SIG-M5 treated with dmso at 0.1 percent for 504 hours (cell line): ENCODE data around the gene KRT80.

Experiments
- DNase-seq: peaks from one replicate; lab custom pipeline; 2025; ENCODE audit not compliant: unreplicated experiment; lab: John Stamatoyannopoulos, UW

Gene KRT80

DNA sequence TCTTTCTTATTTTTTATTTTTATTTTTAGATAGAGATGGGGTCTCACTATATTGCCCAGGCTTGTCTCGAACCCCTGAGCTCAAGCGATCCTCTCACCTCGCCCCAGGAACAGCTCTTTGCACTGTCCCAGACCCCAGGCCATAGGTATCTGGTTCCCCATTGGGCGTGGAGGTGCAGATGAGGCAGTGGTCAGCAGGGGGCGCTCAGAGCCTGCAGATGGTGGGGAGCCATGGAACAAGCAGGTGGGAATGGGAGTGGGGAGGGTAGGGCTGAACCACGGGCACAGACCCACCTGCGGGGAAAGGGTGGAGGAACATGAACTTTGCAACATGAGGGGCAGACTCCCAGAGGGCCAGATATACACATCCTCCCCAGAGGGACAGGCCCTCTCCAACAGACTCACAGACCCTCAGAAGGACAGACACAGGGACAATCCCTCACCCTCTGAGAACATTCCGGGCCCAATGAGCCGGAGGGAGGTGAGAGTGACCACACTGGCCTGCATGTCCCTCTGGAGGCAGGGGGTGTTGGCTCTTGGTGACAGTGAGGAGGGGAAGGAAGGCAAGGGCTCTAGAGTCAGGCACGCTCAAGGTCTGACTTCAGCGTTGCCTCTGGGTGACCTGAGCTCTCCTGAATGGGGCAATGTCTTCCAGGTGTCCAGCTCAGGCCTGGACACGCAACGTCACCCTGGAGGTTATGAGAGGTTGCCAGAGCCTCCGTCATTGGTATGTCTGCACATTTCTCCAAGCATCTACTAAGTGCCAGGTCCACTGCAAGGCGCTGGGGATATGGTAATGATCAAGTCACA lies 34.9 kb downstream of the KRT80 start:
- peak; percentile 49 for DNase-seq

DNA sequence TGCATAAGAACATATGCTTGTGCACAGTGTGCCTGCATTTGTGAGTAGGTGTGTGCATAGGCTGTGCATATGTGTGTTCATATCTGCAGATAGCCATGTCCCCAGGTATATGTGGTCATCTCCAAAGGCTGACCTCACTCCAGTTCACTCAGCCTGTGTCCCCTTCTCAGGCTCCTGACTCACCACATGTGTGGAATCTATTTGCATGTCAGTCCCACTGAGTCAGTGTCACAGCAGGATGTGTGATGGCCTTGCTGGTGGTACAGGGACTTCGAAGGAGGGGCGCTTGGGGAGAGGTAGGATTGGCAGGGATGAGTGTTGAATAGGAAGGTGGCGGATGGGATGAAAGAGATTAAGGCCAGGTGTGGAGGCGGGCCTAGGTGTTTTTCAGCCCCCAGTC lies 35.5 kb downstream of the KRT80 start:
- DNase-seq = no peak

DNA sequence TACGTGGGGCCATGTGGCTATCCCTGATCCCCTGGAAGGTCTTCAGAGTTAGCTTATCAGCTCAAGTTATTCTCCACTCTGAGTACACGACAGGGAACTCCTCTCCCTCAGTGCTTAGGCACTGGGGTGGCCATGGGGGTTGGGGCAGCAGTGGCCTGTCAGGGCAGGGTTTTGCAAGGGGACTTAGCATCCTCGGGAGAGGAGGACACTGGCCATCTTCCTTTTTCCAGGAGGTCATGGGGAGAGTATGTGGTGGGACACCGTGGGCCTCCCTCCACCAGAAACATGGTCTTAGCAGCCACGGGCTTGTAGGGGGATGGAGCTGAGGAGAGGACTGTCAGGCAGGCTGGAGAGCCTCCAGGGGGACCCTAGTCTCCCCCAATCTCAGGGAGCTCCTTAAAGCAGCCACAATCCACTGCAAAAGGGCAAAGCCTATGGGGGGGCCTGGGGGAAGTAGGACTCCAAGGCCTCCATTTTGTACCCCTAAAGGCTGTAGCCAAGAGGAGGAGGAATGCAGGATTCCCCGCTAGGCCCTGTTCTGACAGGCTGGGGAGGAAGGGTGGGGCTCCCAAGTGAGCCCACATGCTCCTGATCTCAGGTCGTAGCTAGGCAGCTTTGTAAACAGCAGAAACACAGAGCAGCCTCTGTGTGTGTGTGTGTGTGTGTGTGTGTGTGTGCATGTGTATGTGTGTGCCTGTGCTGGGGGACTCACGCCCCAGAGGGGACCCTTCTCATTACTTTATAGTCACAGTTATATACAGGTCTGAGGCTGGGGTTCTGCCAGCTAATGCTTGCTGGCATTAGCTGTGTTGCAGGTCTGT lies 36.6 kb downstream of the KRT80 start:
- no peak for DNase-seq

DNA sequence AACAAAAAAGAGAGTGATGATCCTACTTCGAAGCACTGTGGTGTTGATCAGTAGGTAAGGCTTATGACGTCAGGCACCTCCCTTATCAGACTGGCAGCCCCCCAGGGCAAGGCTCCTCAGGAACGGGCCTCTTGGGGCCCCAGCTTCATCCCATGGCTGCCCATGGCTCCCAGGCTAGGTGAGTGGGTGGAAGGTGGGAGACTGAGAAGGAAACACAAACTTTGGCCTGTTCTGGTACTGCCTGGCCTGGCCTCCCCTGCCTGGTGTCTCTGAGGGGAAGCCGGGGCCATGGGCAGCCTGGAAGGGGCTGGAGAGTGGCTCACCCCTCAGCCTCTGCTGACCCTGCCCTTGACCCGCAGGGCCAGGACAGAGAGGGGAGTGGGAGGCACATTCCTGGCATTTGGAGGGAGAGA lies 38.9 kb downstream of the KRT80 start:
- no peak for DNase-seq

DNA sequence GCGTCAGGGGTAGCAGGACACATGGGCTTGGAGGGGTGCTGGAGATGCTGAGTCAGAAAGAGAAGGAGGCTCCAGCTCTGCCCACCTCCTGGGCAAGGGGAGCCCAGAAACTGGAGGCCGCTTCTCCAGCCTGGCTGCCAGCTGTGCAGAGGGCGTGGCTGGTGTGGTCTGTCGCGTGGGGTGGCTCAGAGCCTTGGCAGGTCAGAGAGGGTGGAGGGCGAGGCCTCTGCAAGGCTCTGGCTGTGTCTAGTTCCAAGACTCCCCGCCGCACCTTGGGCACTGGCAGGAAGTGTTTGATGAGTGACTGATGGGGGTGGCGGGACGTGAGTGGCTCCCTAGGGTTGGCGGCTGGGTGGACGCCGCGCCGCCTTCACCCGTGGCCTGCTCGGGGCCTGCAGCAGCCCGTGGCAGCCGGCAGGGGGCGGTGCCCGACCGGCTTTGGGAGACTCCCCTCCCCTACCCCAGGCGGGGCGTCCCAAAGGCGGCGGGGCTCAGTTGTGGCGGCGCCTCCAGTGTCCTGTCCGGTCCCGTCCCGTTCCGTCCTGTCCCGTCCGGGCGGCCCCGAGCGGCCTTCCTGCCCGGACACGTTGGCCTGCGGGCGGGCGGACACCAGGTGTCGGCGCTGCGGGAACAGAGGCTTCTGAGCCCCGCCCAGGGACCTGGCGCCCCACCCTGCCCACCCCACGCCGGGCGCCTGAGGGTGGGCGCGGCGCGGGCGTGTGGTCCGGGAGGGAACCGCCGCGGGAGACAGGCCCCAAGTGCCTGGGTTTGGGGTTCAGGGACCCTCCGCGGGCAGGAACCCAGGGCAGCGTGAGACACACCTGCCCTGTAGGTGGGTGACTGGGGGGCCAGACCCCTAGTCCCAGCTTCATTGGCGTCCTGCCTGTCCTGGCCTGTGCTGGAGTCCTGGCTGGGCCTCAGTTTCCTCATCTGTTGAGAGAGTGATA lies 39.7 kb downstream of the KRT80 start:
- DNase-seq = peak; percentile 31

DNA sequence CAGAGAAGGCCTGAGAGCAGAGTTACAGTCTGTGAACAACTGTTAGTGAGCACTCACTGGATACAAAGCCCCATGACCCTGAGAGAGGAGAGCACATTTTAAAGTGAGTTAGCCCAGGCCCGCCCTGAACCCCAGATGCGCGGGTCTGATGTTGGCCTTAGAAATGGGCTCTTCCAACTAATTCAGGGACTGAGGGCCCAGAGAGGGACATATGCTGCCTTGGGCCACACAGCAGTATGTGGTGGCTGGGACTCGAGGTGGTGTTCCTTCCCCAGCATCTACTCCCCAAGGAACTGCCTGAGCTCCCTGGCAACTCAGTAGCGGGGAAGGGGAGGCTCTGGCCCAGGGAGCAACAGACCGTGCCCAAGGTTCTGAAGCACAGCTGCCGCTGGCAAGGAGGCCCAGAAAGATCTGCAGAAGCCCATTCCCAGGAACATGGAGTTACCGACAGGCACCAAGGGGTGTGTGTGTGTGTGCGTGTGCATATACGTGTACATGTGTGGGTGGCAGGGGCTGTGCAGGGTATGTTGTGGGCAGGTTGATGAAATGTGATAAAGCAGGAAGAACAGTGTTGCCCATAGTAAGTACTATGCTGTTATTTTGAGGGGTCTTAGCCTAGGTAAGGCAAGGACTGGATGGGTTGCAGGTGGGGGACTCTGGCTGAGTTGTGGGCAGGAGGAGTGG lies 40.5 kb downstream of the KRT80 start:
- no peak for DNase-seq

DNA sequence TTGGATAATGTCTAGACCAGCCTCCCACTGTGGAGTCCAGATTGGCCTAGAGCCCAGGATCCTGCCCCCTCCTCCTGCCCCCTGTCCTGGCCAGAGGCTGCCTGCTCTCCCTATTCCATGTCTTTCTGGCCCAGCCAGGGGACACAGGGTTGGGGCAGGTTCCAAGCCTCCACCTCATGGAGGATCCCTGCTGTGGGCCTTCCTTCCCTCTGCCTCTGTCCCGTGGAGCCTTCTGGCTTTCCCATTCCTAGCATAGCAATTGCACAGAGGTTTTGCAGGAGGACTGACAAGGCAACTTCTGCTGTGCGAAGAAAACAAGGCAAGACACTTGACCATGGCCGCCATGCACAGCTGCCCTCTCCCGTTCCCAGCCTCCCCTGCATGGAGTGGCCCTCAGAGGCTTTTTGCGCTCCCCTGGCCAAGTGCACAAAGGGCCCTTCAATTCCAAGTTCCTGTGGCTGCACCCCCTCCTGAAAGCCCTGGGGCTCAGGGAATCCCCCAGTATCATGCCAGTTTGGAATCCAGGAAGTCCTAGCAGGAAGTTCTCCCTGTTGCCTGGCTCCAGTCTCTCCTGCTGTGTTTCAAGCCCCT lies 42.1 kb downstream of the KRT80 start:
- DNase-seq = no peak

DNA sequence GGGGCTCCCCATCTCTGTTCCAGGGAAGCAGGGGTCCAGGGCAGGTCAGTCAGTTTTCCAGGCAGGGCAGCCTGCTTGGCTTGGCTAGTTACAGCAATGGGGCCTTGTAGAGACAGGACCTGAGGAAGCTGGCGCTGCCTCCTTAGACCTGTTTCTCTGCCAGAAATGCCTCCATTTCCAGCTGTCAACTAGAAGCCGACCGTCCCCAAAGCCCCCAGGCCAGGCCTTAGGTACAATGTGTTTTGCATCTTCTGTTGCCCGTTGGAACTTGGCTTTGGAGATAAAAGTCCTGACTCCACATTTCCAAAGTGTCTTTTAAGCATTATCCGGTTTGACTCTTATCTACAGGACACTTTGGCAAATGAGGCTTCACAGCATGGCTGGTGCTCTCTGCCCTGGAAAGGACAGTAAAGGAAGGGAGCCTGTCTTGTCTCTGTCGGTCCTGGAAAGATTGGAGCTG lies 42.6 kb downstream of the KRT80 start:
- no peak for DNase-seq

DNA sequence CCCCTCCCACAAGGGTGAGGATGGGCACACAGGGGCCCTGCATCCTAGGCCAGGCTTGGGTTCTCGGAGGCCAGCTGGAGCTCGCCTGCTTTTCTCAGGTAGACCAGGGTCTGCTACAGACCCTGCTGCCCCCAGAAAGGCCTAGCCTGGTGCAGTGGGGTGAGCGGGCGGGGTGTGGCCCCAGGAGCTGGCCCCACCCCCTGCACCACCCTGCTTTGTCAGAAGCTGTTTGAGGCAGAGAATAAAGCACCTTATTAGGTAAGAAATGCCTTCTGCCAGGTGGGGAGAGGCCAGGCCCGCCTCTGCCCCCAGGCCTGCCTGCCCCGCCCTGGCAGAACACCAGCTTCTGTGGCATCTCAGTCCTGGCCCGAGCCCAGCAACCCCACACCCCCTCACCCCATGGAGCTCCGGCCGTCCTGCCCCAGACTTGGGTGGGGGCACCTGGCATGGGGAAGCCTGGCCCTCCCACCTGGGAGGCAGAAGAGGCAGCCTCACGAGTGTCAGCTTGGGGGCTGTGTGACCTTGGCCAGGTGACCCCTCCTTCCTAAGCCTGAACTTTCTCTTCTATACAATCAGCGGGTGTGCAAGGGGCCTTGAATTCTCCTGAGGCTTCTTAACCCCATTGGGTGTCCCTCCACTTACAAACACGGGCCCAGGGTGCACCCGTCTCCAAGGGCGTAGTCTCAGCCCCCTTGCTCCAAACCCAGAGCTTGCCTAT lies 43.2 kb downstream of the KRT80 start:
- DNase-seq = peak; percentile 75

DNA sequence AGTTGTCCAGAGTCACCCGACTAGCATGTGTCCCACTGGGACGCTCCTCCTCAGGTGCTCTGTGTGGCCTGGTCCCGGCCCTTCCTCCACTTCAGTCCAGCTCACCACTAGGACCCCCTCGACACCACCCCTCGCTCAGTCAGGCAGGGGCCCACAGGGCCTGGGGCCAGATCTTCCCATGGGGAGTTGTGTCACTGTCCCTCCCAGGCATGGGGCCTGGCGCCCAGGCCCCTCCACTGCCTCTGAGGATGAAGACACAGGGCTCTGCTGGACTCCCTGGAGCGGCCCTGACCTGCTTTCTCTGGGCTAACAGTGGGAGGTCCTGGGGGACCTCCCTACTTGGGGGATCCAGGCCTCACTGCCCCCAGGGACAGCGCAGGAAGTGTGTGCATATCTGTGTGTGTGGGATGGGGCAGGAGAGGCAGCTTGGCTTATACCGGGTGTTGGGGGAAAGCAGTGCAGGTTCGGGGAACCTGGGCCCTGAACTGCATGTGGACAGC lies 43.8 kb downstream of the KRT80 start:
- DNase-seq = no peak

DNA sequence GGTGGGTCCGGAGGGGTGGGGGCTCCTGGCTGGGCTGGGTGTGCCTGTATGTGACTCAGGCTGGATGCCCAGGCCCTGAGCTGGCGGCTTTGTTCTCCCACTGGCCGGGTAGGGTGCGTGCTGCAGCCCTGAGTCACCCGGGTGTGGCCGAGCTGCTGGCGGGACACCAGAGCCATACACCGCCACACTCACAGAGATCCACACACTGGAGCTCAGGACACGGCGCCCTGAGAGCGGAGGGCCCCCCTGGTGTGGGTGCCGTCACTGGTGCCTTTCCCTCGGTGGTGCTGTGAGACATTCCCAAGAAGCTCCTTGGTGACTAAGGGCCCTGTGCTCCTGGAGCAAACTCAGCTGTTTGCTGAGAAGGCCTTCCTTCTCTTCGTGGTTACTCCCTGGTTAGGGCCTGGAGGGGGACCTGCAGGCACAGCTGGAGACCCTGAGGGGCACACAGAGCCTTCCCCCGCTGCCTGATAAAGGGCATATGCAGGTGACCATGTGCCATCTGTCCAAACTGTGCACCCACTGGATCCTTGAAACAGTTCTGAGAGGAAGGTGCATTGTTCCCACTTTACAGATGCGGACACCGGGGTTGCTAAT lies 44.3 kb downstream of the KRT80 start:
- peak; percentile 70 for DNase-seq

DNA sequence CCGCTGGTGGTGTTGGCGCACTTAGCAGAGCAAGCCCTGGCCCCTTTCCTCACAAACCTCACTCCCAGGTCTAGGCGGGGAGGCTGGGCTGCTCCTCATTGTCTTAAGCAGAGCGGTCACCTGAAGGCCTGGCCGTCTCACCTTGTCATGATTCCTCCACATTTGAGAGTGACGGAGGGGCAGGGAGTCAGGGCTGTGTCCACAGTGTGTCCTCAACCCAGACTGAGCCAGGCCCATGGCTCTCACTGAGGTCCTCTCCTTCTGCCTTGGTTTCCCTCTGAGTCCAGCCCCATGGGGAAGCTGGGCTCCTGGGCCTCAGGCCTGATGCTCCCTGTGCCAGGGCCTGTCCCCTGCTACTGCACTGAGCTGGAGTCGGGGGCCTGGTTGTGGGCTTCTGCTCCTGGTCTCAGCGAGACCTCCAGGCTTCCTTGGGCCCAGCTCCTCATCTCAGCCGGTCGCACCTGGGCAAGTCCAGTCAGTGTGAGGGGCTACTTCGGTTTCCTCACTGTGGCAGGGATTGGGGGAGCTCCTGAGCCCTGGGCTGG lies 44.9 kb downstream of the KRT80 start:
- no peak for DNase-seq

DNA sequence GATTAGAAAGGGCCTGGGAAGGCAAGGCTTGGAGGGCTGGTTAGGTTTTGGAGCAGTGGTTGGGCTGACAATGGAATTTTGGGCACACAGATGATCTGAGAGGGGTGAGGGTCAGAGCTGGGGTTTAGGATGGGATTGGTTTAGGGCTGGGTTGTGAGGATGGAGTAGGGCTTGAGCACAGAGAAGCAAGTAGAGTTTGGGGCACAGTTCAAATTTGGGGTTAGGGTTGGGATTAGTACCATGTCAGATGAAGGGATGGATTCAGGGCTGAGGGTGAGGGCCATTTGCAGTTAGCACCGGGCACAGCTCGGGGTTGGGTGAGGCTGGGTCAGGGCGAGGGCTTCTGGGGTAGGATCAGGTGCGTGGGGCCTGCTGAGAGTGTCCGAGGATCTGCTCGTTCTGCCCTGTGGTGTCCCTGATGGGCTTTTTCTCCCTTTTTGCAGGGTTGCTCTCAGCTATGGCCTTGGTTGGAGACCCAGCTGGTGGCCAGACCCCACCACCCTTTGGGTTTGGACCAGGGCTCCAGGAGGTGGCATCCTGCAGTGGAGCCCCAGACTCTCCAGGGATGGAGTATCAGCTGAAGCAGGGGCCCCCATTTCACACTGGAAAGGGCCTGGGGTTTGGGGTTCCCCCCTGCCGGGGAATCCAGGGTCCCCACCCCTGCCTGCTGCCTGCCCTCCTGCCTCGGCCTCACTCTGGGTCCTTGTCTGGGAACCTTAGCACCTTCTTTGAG lies 45.6 kb downstream of the KRT80 start:
- DNase-seq = no peak

DNA sequence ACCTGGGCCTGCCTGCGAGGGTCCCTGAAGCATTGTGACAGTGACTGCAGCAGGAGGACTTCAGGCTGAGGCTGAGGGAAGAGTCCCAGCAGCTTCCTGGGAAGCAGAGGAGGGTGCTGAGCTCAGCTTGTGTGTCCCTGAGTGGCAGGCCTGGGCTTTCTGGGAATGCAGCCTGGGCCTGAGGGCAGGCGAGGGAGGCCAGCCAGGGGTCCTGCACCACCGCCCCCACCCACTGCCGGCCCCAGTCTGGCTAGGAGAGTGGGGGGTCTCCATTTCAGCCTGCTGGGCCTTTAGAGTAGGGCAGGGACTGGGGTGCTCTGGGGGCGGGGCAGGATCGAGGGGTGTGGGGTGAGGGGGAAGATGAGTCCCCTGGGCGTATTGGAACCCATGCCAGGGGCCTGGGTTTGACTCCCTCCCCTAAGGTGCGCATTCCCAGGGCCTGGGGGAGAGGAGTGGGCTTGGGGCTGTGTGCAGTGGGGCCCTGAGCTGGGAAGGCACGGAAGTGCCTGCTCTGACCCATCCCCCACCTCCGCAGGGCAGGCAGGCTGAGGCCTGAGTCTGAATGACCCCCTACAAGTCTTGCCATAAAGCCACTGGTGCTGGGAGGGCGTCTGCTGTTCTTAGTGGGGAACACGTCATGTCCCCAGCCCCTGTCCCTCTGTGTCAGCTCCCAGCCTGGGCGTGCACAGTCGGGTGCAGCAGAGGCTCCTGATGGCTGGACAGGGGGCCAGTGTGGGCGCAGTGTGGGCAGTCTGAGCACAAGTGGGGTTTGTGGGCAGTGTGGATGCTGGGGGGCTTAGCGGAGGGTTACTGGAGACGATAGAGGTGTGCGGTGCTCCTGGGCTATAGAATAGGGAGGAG lies 46.4 kb downstream of the KRT80 start:
- no peak for DNase-seq

DNA sequence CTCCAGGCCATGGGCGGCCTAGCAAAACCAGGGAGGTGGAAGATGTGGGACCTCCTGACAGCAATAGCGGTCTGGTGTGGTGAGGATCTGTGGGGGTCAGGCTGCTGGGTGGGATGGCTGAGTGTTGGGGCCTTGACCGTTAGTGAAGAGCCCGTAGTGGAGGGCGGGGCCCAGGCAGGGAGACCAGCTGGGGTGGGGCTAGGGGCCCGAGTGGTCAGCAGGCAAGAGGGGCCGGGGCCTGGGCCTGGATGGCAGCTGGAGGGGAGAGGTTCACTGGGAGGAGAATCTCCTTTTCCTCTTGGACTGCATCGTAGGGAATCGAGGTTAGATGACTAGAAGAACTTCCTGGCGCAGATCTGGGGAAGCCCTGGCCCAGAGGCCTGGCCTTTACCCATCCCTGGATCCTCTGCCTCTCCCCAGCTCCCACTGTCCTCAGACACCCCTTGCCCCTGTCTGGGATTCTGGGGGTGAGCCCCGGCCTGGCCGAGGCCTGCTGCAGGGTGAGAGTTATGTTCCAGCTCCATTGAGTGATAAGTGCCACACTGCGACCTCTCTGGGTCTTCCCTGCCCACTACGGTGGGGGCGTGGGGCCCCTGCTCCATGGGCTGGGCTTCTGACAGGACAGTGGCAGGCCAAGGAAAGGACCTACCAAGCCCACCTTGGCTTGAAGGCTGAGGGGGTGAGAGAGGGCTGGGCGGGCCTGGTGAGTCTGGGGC lies 47.1 kb downstream of the KRT80 start:
- no peak for DNase-seq

DNA sequence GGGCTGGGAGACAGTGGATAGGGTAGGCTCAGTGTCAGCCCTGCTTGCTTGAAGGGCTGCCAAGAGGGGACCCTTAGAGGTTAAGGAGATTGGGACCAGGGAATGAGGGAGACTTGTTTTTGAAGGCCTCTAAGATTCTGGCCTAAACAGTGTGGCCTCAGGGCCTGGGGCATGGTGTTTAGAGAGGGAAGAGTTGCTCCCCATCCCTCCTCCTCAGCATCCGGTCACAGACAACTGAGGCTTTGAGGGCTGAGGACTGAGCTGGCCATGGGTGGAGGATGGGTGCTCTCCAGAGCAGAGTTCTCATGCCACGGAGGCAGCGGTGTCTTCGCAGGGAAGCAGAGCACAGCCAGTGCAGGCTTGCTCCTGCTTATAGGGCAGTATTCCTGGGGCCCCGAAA lies 49.4 kb downstream of the KRT80 start:
- DNase-seq = no peak
